ENCODE measurements around the gene TBC1D5.
A peak's percentile ranks its signal among the peaks of the same experiment; 100 is the strongest.

TBC1D5 gene

DNA sequence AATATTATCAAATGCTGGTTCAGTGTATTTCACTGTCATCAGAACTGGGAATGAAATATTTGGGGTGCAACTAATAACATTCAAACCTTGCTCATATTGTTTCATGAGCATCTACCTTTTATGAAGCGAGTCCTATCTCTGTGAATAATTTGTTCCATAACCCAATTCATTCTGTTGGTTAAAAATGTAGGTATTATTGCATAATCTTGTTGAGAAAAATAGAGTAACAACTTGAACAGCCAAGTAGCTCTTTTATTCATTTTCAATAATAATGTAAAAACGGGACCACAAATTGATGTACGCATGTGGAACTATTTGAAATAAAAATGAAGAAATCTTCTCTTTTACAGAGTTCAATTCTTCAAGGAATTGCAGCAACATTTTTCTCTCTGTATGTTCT is 30.1 kb upstream of the TBC1D5 start:
- Histone ChIP-seq H3K79me1 (replicated peaks; ENCODE audit: low read length, poor library complexity, severe bottlenecking) (no peaks in the 10 kb centered on the region), H2BK15ac (ENCODE audit: low read depth, poor library complexity, severe bottlenecking) (no peak overlapping the region), H3K4ac (ENCODE audit: low read depth in 1 of 2, low read length in 2 of 2) (no peak overlapping the region), H3K4me1 (ENCODE audit: control insufficient read depth, insufficient read depth, low read depth, low read length) (no peaks in the 10 kb centered on the region), H2AFZ (ENCODE audit: low read depth, low read length) (no peak overlapping the region), H3K9me3 (ENCODE audit: control insufficient read depth, low read length) (no peaks in the 10 kb centered on the region), H3K9ac (ENCODE audit: low read length) (no peak overlapping the region), H4K8ac (ENCODE audit: low read length) (no peak overlapping the region), H3K23ac (ENCODE audit: low read length in 2 of 2) (no peak overlapping the region), H3K4me2 (ENCODE audit: low read length, poor library complexity, severe bottlenecking) (no peak overlapping the region), H3K36me3 (ENCODE audit: control insufficient read depth in 1 of 2, insufficient read depth in 2 of 2, low read depth in 1 of 2, low read length in 2 of 2) (no peaks in the 10 kb centered on the region), H3K14ac (ENCODE audit: low read length in 2 of 2) (no peak overlapping the region), H3K18ac (ENCODE audit: low read depth in 1 of 2, low read length in 2 of 2) (no peak overlapping the region), H2BK120ac (ENCODE audit: low read depth, low read length) (no peak overlapping the region), H3K4me3 (ENCODE audit: insufficient read depth in 1 of 2, low read depth in 1 of 2, low read length in 2 of 2) (no peak overlapping the region), H3K27ac (ENCODE audit: low read length, poor library complexity, severe bottlenecking) (no peak overlapping the region), H2BK12ac (ENCODE audit: low read length in 2 of 2) (no peak overlapping the region), H2BK5ac (ENCODE audit: low read depth, low read length, poor library complexity, severe bottlenecking) (no peak overlapping the region), H2AK5ac (ENCODE audit: low read length, severe bottlenecking) (no peak overlapping the region), H4K91ac (ENCODE audit: low read length) (no peak overlapping the region), H3K27me3 (ENCODE audit: control insufficient read depth in 1 of 2, insufficient read depth in 1 of 2, low read length in 2 of 2) (no peaks in the 10 kb centered on the region)
- no peak for DNase-seq
- WGBS: no CpG with 5 or more reads among the region's 3 CpGs

DNA sequence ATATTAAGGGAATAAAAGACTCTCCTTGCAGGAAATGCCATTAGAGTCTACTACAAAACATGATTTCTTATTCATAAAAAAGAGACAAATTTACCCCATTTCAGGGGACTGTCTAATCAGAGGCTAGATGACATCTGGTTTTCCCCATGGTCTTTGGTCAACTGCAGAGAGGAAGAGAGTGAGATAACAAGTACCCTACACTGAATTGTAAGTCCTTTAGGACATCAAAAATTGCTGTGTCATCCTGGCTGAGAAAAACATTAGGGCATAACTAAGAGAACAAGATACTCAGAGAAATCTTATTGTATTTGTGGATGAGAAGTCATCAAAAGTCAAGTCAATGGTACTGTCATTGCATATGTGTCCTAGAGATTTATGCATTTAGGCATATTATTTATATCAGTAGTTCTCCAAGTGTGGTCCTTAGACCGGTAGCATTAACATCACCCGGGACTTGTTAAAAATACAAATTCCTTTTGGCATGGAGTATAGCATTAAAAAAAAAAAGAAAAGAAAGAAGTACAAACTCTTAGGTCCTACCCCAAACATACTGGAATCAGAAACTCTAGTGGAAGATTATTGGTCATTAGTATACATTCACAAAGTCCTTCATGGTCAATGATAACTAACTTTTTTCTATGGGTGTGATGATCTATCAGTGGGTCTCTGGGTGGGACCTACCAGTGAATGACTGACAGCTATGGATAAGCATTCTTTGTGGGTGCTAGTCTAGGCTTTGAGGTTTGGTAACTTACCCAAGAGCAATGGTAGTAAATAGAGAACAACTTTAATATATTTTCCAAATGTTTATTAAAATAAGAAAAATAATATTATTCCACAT is 29.0 kb upstream of the TBC1D5 start:
- H3K4me1 ChIP-seq (ENCODE audit: control insufficient read depth, insufficient read depth, low read depth, low read length): no peaks in the 10 kb centered on the region
- H2BK12ac ChIP-seq (ENCODE audit: low read length in 2 of 2): no peak overlapping the region
- no peaks in the 10 kb centered on the region for H3K9me3 ChIP-seq (ENCODE audit: control insufficient read depth, low read length)
- H4K91ac ChIP-seq (ENCODE audit: low read length): no peak overlapping the region
- no peak overlapping the region for H3K9ac ChIP-seq (ENCODE audit: low read length)
- no peak overlapping the region for H2BK15ac ChIP-seq (ENCODE audit: low read depth, poor library complexity, severe bottlenecking)
- no peak overlapping the region for H3K14ac ChIP-seq (ENCODE audit: low read length in 2 of 2)
- H3K4me3 ChIP-seq (ENCODE audit: insufficient read depth in 1 of 2, low read depth in 1 of 2, low read length in 2 of 2): no peak overlapping the region
- DNase-seq: peak; percentile 7
- H2AFZ ChIP-seq (ENCODE audit: low read depth, low read length): no peak overlapping the region
- H3K23ac ChIP-seq (ENCODE audit: low read length in 2 of 2): no peak overlapping the region
- no peak overlapping the region for H3K27ac ChIP-seq (ENCODE audit: low read length, poor library complexity, severe bottlenecking)
- no peak overlapping the region for H3K4me2 ChIP-seq (ENCODE audit: low read length, poor library complexity, severe bottlenecking)
- H3K36me3 ChIP-seq (ENCODE audit: control insufficient read depth in 1 of 2, insufficient read depth in 2 of 2, low read depth in 1 of 2, low read length in 2 of 2): no peaks in the 10 kb centered on the region
- no peaks in the 10 kb centered on the region for H3K27me3 ChIP-seq (ENCODE audit: control insufficient read depth in 1 of 2, insufficient read depth in 1 of 2, low read length in 2 of 2)
- no peaks in the 10 kb centered on the region for H3K79me1 ChIP-seq (replicated peaks; ENCODE audit: low read length, poor library complexity, severe bottlenecking)
- no peak overlapping the region for H3K4ac ChIP-seq (ENCODE audit: low read depth in 1 of 2, low read length in 2 of 2)
- H4K8ac ChIP-seq (ENCODE audit: low read length): no peak overlapping the region
- H3K18ac ChIP-seq (ENCODE audit: low read depth in 1 of 2, low read length in 2 of 2): no peak overlapping the region
- H2AK5ac ChIP-seq (ENCODE audit: low read length, severe bottlenecking): no peak overlapping the region
- no CpG with 5 or more reads among the region's 2 CpGs for whole genome bisulfite sequencing
- H2BK5ac ChIP-seq (ENCODE audit: low read depth, low read length, poor library complexity, severe bottlenecking): no peak overlapping the region
- H2BK120ac ChIP-seq (ENCODE audit: low read depth, low read length): no peak overlapping the region

DNA sequence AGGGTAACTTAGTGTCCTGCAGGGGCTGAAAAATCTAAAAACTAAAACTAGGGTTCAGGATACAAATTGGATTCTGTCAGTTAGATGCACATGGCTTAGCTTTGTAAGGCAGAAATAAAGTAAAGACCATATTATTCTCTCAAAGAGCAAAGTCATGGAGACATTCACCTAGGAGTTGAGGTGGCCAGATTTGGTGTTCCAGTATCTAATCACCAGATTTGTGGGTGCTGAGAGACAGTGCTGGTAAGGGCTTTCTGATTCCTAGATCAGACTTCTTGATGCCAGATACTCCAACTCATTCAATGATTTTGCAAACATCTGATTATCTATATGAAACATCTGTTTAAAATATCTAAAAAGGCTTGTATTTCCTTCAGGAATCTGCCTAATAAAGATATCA is 28.3 kb upstream of the TBC1D5 start:
- no peak overlapping the region for H2BK15ac ChIP-seq (ENCODE audit: low read depth, poor library complexity, severe bottlenecking)
- H3K4ac ChIP-seq (ENCODE audit: low read depth in 1 of 2, low read length in 2 of 2): no peak overlapping the region
- H3K23ac ChIP-seq (ENCODE audit: low read length in 2 of 2): no peak overlapping the region
- H3K4me3 ChIP-seq (ENCODE audit: insufficient read depth in 1 of 2, low read depth in 1 of 2, low read length in 2 of 2): no peak overlapping the region
- no peaks in the 10 kb centered on the region for H3K4me1 ChIP-seq (ENCODE audit: control insufficient read depth, insufficient read depth, low read depth, low read length)
- H3K9me3 ChIP-seq (ENCODE audit: control insufficient read depth, low read length): no peaks in the 10 kb centered on the region
- no peak for DNase-seq
- no peak overlapping the region for H2BK120ac ChIP-seq (ENCODE audit: low read depth, low read length)
- H3K4me2 ChIP-seq (ENCODE audit: low read length, poor library complexity, severe bottlenecking): no peak overlapping the region
- H3K27me3 ChIP-seq (ENCODE audit: control insufficient read depth in 1 of 2, insufficient read depth in 1 of 2, low read length in 2 of 2): no peaks in the 10 kb centered on the region
- H2BK12ac ChIP-seq (ENCODE audit: low read length in 2 of 2): no peak overlapping the region
- no peaks in the 10 kb centered on the region for H3K79me1 ChIP-seq (replicated peaks; ENCODE audit: low read length, poor library complexity, severe bottlenecking)
- H3K18ac ChIP-seq (ENCODE audit: low read depth in 1 of 2, low read length in 2 of 2): no peak overlapping the region
- no peak overlapping the region for H4K8ac ChIP-seq (ENCODE audit: low read length)
- no peak overlapping the region for H3K14ac ChIP-seq (ENCODE audit: low read length in 2 of 2)
- H3K36me3 ChIP-seq (ENCODE audit: control insufficient read depth in 1 of 2, insufficient read depth in 2 of 2, low read depth in 1 of 2, low read length in 2 of 2): no peaks in the 10 kb centered on the region
- no peak overlapping the region for H4K91ac ChIP-seq (ENCODE audit: low read length)
- no peak overlapping the region for H3K27ac ChIP-seq (ENCODE audit: low read length, poor library complexity, severe bottlenecking)
- no peak overlapping the region for H2AK5ac ChIP-seq (ENCODE audit: low read length, severe bottlenecking)
- H3K9ac ChIP-seq (ENCODE audit: low read length): no peak overlapping the region
- no peak overlapping the region for H2AFZ ChIP-seq (ENCODE audit: low read depth, low read length)
- no peak overlapping the region for H2BK5ac ChIP-seq (ENCODE audit: low read depth, low read length, poor library complexity, severe bottlenecking)

DNA sequence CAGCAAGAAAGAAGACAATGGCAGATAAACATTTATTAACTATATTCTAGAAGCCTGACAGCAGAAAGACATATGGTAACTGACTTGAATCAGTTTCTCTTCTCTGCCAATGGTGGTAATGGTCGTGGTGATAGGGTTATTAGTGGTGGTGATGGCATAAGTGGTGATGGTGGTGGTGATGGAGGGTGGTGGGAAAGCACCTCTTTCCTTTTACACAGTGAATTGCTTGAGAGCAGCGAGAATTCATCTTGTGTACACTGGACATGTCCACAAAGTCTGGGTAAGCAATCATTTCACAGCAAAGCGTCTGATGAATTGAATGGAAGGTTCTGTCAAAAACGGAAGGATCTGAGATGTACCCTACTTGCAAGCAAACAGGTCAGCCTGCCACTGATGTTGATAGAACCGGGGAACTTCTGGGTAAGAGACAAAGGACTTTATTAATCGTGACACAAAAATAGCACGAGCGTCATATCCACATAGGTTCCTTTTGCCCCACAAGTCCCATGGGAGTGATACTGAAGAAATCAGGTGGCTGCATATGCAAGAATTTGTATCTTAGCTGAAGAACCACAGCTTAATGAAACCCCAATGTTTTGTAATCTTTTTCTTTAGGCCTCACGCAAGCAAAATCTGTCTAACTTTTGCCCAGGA is 23.5 kb upstream of the TBC1D5 start:
- Histone ChIP-seq H3K14ac (ENCODE audit: low read length in 2 of 2) (no peak overlapping the region), H3K36me3 (ENCODE audit: control insufficient read depth in 1 of 2, insufficient read depth in 2 of 2, low read depth in 1 of 2, low read length in 2 of 2) (no peaks in the 10 kb centered on the region)

More for the DNA sequence above, 23.5 kb upstream of the TBC1D5 start:
- Histone ChIP-seq H3K79me1 (replicated peaks; ENCODE audit: low read length, poor library complexity, severe bottlenecking) (no peaks in the 10 kb centered on the region), H2BK120ac (ENCODE audit: low read depth, low read length) (no peak overlapping the region), H2BK5ac (ENCODE audit: low read depth, low read length, poor library complexity, severe bottlenecking) (no peak overlapping the region), H4K8ac (ENCODE audit: low read length) (no peak overlapping the region), H3K27ac (ENCODE audit: low read length, poor library complexity, severe bottlenecking) (no peak overlapping the region), H3K4ac (ENCODE audit: low read depth in 1 of 2, low read length in 2 of 2) (no peak overlapping the region), H3K4me2 (ENCODE audit: low read length, poor library complexity, severe bottlenecking) (no peak overlapping the region), H3K4me3 (ENCODE audit: insufficient read depth in 1 of 2, low read depth in 1 of 2, low read length in 2 of 2) (no peak overlapping the region), H3K23ac (ENCODE audit: low read length in 2 of 2) (no peak overlapping the region), H2AFZ (ENCODE audit: low read depth, low read length) (no peak overlapping the region), H3K27me3 (ENCODE audit: control insufficient read depth in 1 of 2, insufficient read depth in 1 of 2, low read length in 2 of 2) (no peaks in the 10 kb centered on the region), H4K91ac (ENCODE audit: low read length) (no peak overlapping the region), H3K9me3 (ENCODE audit: control insufficient read depth, low read length) (no peaks in the 10 kb centered on the region), H3K9ac (ENCODE audit: low read length) (no peak overlapping the region), H2AK5ac (ENCODE audit: low read length, severe bottlenecking) (no peak overlapping the region), H2BK15ac (ENCODE audit: low read depth, poor library complexity, severe bottlenecking) (no peak overlapping the region), H3K4me1 (ENCODE audit: control insufficient read depth, insufficient read depth, low read depth, low read length) (no peaks in the 10 kb centered on the region), H3K18ac (ENCODE audit: low read depth in 1 of 2, low read length in 2 of 2) (no peak overlapping the region), H2BK12ac (ENCODE audit: low read length in 2 of 2) (no peak overlapping the region)
- no peak for DNase-seq
- WGBS: 86% methylated on average over 9 of the region's 9 CpGs

Data from mesenchymal stem cell (in vitro differentiated cells and primary cell).